Skeletal muscle cell (primary cell): ENCODE measurements around the gene ARSJ.
A peak's percentile ranks its signal among the peaks of the same experiment; 100 is the strongest.
"Not testable (repeated sequence)": the region's sequence is repeated elsewhere in the genome, so short reads cannot be mapped to it uniquely, and the experiment has no call there.

Source experiments
- DNase-seq: peaks from one replicate; pipeline ENCODE4 v3.0.0-alpha.2; 2010; ENCODE audit warnings: low read depth
- H3K4me3 ChIP-seq: 2 replicates; pipeline ENCODE4 v1.5.1; 2011; ENCODE audit warnings: low read depth, mild to moderate bottlenecking, control low read depth, low read length, moderate library complexity

The ARSJ gene

GRCh38 chr4:113979148-113979904 is at the start of gene ARSJ:
ARSJ (minus strand) TSS chr4:113979647; CDS start chr4:113978834, 813 bp downstream.
- DNase-seq: peak; percentile 61
- peak within 1 kb of the TSS; percentile 79 for H3K4me3 ChIP-seq

- DNase-seq: no peak
- no peak overlapping the region for H3K4me3 ChIP-seq
These were observed 48.6 kb upstream of the ARSJ start for GRCh38 chr4:114028071-114028470.

- no peak overlapping the region for H3K4me3 ChIP-seq
- DNase-seq: no peak
These were observed 48.1 kb upstream of the ARSJ start for GRCh38 chr4:114027596-114027995.

- DNase-seq: no peak
- H3K4me3 ChIP-seq: no peak overlapping the region
These were observed 47.0 kb upstream of the ARSJ start for GRCh38 chr4:114026447-114026846.

GRCh38 chr4:114025176-114025777 is 45.8 kb upstream of the ARSJ start:
- no peak for DNase-seq
- H3K4me3 ChIP-seq: no peak overlapping the region

- no peak for DNase-seq
- H3K4me3 ChIP-seq: no peak overlapping the region
These were observed 42.0 kb upstream of the ARSJ start for GRCh38 chr4:114021451-114021850.

- no peak overlapping the region for H3K4me3 ChIP-seq
- no peak for DNase-seq
These were observed 40.5 kb upstream of the ARSJ start for GRCh38 chr4:114019969-114020358.

- no peak overlapping the region for H3K4me3 ChIP-seq
- no peak for DNase-seq
These were observed 40.0 kb upstream of the ARSJ start for GRCh38 chr4:114019276-114019968.

GRCh38 chr4:114017120-114017917 is 37.9 kb upstream of the ARSJ start:
- DNase-seq: no peak
- no peak overlapping the region for H3K4me3 ChIP-seq

- H3K4me3 ChIP-seq: no peak overlapping the region
- peak; percentile 99 for DNase-seq
These were observed 36.0 kb upstream of the ARSJ start for GRCh38 chr4:114015444-114015899.

- not testable (repeated sequence) for H3K4me3 ChIP-seq, DNase-seq
These were observed 33.8 kb upstream of the ARSJ start for GRCh38 chr4:114013201-114013600.

GRCh38 chr4:114012749-114013148 is 33.3 kb upstream of the ARSJ start:
- no peak overlapping the region for H3K4me3 ChIP-seq
- DNase-seq: no peak

GRCh38 chr4:114005569-114006442 is 26.4 kb upstream of the ARSJ start:
- H3K4me3 ChIP-seq: no peak overlapping the region
- peak; percentile 35 for DNase-seq

GRCh38 chr4:114004483-114005226 is 25.2 kb upstream of the ARSJ start:
- DNase-seq, H3K4me3 ChIP-seq: not testable (repeated sequence)

GRCh38 chr4:113998531-113998930 is 19.1 kb upstream of the ARSJ start:
- H3K4me3 ChIP-seq: no peak overlapping the region
- DNase-seq: no peak

- DNase-seq: no peak
These were observed 18.6 kb upstream of the ARSJ start for GRCh38 chr4:113998079-113998478.

GRCh38 chr4:113997206-113997605 is 17.8 kb upstream of the ARSJ start:
- no peak overlapping the region for H3K4me3 ChIP-seq
- no peak for DNase-seq

More at GRCh38 chr4:113998079-113998478, 18.6 kb upstream of the ARSJ start:
- H3K4me3 ChIP-seq: no peak overlapping the region

GRCh38 chr4:113996599-113997177 is 17.2 kb upstream of the ARSJ start:
- no peak for DNase-seq
- no peak overlapping the region for H3K4me3 ChIP-seq
